ENCODE results near the gene SCMH1. TPM values are rescaled to one million over a fixed set of nuclear protein-coding genes. Genes with fewer than 3 reads are reported as not detected.

SCMH1 gene
- total RNA-seq, 1 experiment from 2014 or later = 28.0 TPM

GRCh38 chr1:41277371-41277975, 35.4 kb upstream of the SCMH1 start:
- CTCF ChIA-PET = no interaction called here
- intact Hi-C loops (cut with micrococcal nuclease) = no loop called here

More at GRCh38 chr1:41277371-41277975, 35.4 kb upstream of the SCMH1 start:
- Histone ChIP-seq H3K9ac (ENCODE audit: low read length) (no peak overlapping the region), H3K9me3 (ENCODE audit: control insufficient read depth in 1 of 2, insufficient read depth in 1 of 2, low read depth in 1 of 2, low read length in 2 of 2) (no peaks in the 10 kb centered on the region), H4K20me1 (ENCODE audit: insufficient read depth) (no peaks in the 10 kb centered on the region), H3K36me3 (ENCODE audit: control insufficient read depth in 1 of 2, insufficient read depth in 2 of 2, low read length in 2 of 2) (no peaks in the 10 kb centered on the region), H2AFZ (ENCODE audit: low read depth, low read length, poor library complexity, severe bottlenecking) (no peak overlapping the region), H3K27me3 (ENCODE audit: insufficient read depth, low read length) (no peaks in the 10 kb centered on the region), H3K4me2 (ENCODE audit: low read length) (no peak overlapping the region), H3K4me3 (replicated peaks in 1 of 2; ENCODE audit: low read depth in 1 of 2, low read length in 2 of 2) (no peak overlapping the region), H3K27ac (ENCODE audit: low read depth, low read length) (no peak overlapping the region), H3K9me2 (ENCODE audit: insufficient read depth) (no peaks in the 10 kb centered on the region), H3K4me1 (ENCODE audit: control insufficient read depth in 1 of 2, insufficient read depth in 2 of 2, low read length in 2 of 2) (peaks cover 0 to under 1% of the 10 kb centered on the region in 2 experiments; a peak in 2 of 4 replicates), H3K79me2 (ENCODE audit: insufficient read depth, low read length) (no peaks in the 10 kb centered on the region)
- RAD21 ChIA-PET (ENCODE audit: low non-redundant PET in 1 of 2, low total read pairs in 2 of 2, uncharacterized antibody in 2 of 2, unreplicated experiment in 2 of 2) = no interaction called here
- TF ChIP-seq TCF7L2 (IDR thresholded peaks at IDR 0.05; ENCODE audit: borderline replicate concordance, extremely low read depth, insufficient read depth, insufficient read length) (no peak), SP1 (IDR thresholded peaks at IDR 0.05; ENCODE audit: low read depth) (no peak), SIN3A (IDR thresholded peaks at IDR 0.05; ENCODE audit: low read depth) (no peak), FOSL1 (IDR thresholded peaks at IDR 0.05; ENCODE audit: low read depth) (no peak), YY1 (IDR thresholded peaks at IDR 0.05; ENCODE audit: extremely low read depth, insufficient replicate concordance, low read depth, low read length) (no peak), POLR2A (IDR thresholded peaks at IDR 0.05; ENCODE audit: borderline replicate concordance, extremely low read depth, insufficient read depth, insufficient read length) (no peak), CEBPB (IDR thresholded peaks at IDR 0.05; ENCODE audit: low read depth) (no peak), SRF (IDR thresholded peaks at IDR 0.05; ENCODE audit: low read depth) (no peak)
- TF ChIP-seq, protein P1, sequence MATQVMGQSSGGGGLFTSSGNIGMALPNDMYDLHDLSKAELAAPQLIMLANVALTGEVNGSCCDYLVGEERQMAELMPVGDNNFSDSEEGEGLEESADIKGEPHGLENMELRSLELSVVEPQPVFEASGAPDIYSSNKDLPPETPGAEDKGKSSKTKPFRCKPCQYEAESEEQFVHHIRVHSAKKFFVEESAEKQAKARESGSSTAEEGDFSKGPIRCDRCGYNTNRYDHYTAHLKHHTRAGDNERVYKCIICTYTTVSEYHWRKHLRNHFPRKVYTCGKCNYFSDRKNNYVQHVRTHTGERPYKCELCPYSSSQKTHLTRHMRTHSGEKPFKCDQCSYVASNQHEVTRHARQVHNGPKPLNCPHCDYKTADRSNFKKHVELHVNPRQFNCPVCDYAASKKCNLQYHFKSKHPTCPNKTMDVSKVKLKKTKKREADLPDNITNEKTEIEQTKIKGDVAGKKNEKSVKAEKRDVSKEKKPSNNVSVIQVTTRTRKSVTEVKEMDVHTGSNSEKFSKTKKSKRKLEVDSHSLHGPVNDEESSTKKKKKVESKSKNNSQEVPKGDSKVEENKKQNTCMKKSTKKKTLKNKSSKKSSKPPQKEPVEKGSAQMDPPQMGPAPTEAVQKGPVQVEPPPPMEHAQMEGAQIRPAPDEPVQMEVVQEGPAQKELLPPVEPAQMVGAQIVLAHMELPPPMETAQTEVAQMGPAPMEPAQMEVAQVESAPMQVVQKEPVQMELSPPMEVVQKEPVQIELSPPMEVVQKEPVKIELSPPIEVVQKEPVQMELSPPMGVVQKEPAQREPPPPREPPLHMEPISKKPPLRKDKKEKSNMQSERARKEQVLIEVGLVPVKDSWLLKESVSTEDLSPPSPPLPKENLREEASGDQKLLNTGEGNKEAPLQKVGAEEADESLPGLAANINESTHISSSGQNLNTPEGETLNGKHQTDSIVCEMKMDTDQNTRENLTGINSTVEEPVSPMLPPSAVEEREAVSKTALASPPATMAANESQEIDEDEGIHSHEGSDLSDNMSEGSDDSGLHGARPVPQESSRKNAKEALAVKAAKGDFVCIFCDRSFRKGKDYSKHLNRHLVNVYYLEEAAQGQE (IDR thresholded peaks at IDR 0.05; ENCODE audit: low read depth) = no peak
- no peak for DNase-seq (ENCODE audit: low read depth, low spot score)
- no peak for ATAC-seq
- POLR2A ChIA-PET = no interaction called here
- BruUV-seq (replicated peaks) = no TSS peak
